IMR-90 (cell line): ENCODE results near the gene ACAA2. TPM values are rescaled to one million over a fixed set of nuclear protein-coding genes. Genes with fewer than 3 reads are reported as not detected.
A peak's percentile ranks its signal among the peaks of the same experiment; 100 is the strongest.

Experiments
- ATAC-seq: fragments of 200-7000 bp; cut with Tn5 transposase; 2 replicates; pipeline ENCODE4 v1.9.1; 2020; ENCODE audit warnings: low read depth, mild to moderate bottlenecking, moderate library complexity
- BruUV-seq: library from RNA; stranded (reverse); fragments of 400-500 nt; replicated peaks from 2 replicates; lab custom pipeline; 2021; lab: Mats Ljungman, UMichigan
- CTCF ChIA-PET: fragments of 300-600 bp; formaldehyde crosslinking; extraction: SDS; loops from one replicate; lab custom pipeline; 2021; ENCODE audit warnings: antibody characterized with exemption; lab: Yijun Ruan, JAX
- POLR2A ChIA-PET: fragments of 300-600 bp; sonication (Branson Sonifier 250); formaldehyde crosslinking; loops from one replicate; lab custom pipeline; 2022; ENCODE audit warnings: antibody characterized with exemption; ENCODE audit not compliant: unreplicated experiment; lab: Charles Lee
- DNase-seq: peaks from one replicate; pipeline ENCODE4 v3.0.0; 2013
- H2AFZ ChIP-seq: replicated peaks from 2 replicates; pipeline ENCODE3; 2013; ENCODE audit warnings: low read length, mild to moderate bottlenecking; ENCODE audit not compliant: poor library complexity
- H2AK5ac ChIP-seq: 2 replicates; pipeline ENCODE4 v1.6.1; 2013; ENCODE audit warnings: low read depth, low read length, inconsistent platforms
- H2AK9ac ChIP-seq: replicated peaks from 2 replicates; pipeline ENCODE3; 2013; ENCODE audit warnings: mild to moderate bottlenecking, low read depth, low read length, moderate library complexity; ENCODE audit not compliant: poor library complexity
- H2BK120ac ChIP-seq: 2 replicates; pipeline ENCODE4 v1.6.1; 2013; ENCODE audit warnings: low read depth, low read length, inconsistent platforms
- H2BK15ac ChIP-seq: 3 replicates; pipeline ENCODE4 v1.6.1; 2013; ENCODE audit warnings: low read depth, low read length, inconsistent platforms
- H2BK20ac ChIP-seq: 2 replicates; pipeline ENCODE4 v1.6.1; 2013; ENCODE audit warnings: low read depth, mild to moderate bottlenecking, inconsistent platforms, low read length, moderate library complexity
- H2BK5ac ChIP-seq: 2 replicates; pipeline ENCODE4 v1.6.1; 2013; ENCODE audit warnings: mild to moderate bottlenecking, low read depth, low read length, inconsistent platforms; ENCODE audit not compliant: poor library complexity, severe bottlenecking
- H3K14ac ChIP-seq: replicated peaks from 2 replicates; pipeline ENCODE4 v1.6.1; 2013; ENCODE audit warnings: low read depth, low read length, inconsistent platforms
- H3K18ac ChIP-seq: 2 replicates; pipeline ENCODE4 v1.6.1; 2013; ENCODE audit warnings: low read depth, low read length, control low read depth
- H3K23ac ChIP-seq: 2 replicates; pipeline ENCODE4 v1.6.1; 2013; ENCODE audit warnings: low read depth, low read length, inconsistent platforms
- H3K27ac ChIP-seq: 2 replicates; pipeline ENCODE4 v1.5.1; 2013; ENCODE audit warnings: mild to moderate bottlenecking, control low read depth, low read length; ENCODE audit not compliant: insufficient read depth
- H3K27me3 ChIP-seq: 2 replicates; pipeline ENCODE4 v1.6.1; 2013; ENCODE audit warnings: low read length; ENCODE audit not compliant: control insufficient read depth, insufficient read depth
- H3K36me3 ChIP-seq: 2 replicates; pipeline ENCODE4 v1.6.1; 2013; ENCODE audit warnings: low read length, mixed read lengths; ENCODE audit not compliant: control insufficient read depth, insufficient read depth
- H3K4ac ChIP-seq: 2 replicates; pipeline ENCODE4 v1.6.1; 2013; ENCODE audit warnings: low read depth, low read length, inconsistent platforms
- H3K4me1 ChIP-seq: 2 replicates; pipeline ENCODE4 v1.6.1; 2013; ENCODE audit warnings: low read length, mixed read lengths; ENCODE audit not compliant: control insufficient read depth, insufficient read depth
- H3K4me2 ChIP-seq: 2 replicates; pipeline ENCODE4 v1.6.1; 2013; ENCODE audit warnings: low read depth, mild to moderate bottlenecking, control low read depth, low read length, moderate library complexity
- H3K4me3 ChIP-seq: 2 replicates; pipeline ENCODE4 v1.5.1; 2013; ENCODE audit warnings: low read depth, mild to moderate bottlenecking, control low read depth, low read length, moderate library complexity; ENCODE audit not compliant: insufficient read depth
- H3K56ac ChIP-seq: 2 replicates; pipeline ENCODE4 v1.6.1; 2013; ENCODE audit warnings: low read length, inconsistent platforms; ENCODE audit not compliant: insufficient read depth; ENCODE audit errors: extremely low read depth
- H3K79me1 ChIP-seq, 2 experiments: 2 replicates each; pipeline ENCODE4 v1.6.1; 2013; ENCODE audit warnings: low read length in 2 of 2, inconsistent platforms in 1 of 2, low read depth in 1 of 2
- H3K9ac ChIP-seq: 2 replicates; pipeline ENCODE4 v1.6.1; 2013; ENCODE audit warnings: low read depth, low read length, control low read depth
- H3K9me1 ChIP-seq: 2 replicates; pipeline ENCODE4 v1.6.1; 2013; ENCODE audit warnings: low read length, inconsistent platforms; ENCODE audit not compliant: insufficient read depth
- H3K9me3 ChIP-seq: 2 replicates; pipeline ENCODE4 v1.6.1; 2013; ENCODE audit warnings: low read length; ENCODE audit not compliant: control insufficient read depth, insufficient read depth
- H4K20me1 ChIP-seq: 2 replicates; pipeline ENCODE4 v1.6.1; 2013; ENCODE audit warnings: low read length, inconsistent platforms; ENCODE audit not compliant: insufficient read depth
- H4K5ac ChIP-seq: 2 replicates; pipeline ENCODE4 v1.6.1; 2013; ENCODE audit warnings: mild to moderate bottlenecking, low read depth, low read length, control low read depth
- H4K8ac ChIP-seq, 2 experiments: 2 replicates each; pipeline ENCODE4 v1.6.1; 2013; ENCODE audit warnings: low read depth in 2 of 2, low read length in 2 of 2, control low read depth in 1 of 2, inconsistent platforms in 1 of 2
- H4K91ac ChIP-seq: 2 replicates; pipeline ENCODE4 v1.6.1; 2013; ENCODE audit warnings: low read depth, low read length, inconsistent platforms; ENCODE audit not compliant: insufficient read depth
- FOS ChIP-seq: fragments of 150-350 bp; IDR thresholded peaks from 2 replicates; pipeline ENCODE4 v1.6.1; 2016; ENCODE audit warnings: low read depth, low read length
- MAFK ChIP-seq: IDR thresholded peaks from 2 replicates; pipeline ENCODE4 v1.6.1; 2012; ENCODE audit warnings: low read depth, low read length, improper control_type of control experiment
- MAZ ChIP-seq: IDR thresholded peaks from 2 replicates; pipeline ENCODE4 v1.6.1; 2012; ENCODE audit warnings: low read depth, mild to moderate bottlenecking, low read length, improper control_type of control experiment, moderate library complexity, borderline replicate concordance
- MXI1 ChIP-seq: IDR thresholded peaks from 2 replicates; pipeline ENCODE4 v1.6.1; 2012; ENCODE audit warnings: low read depth, mild to moderate bottlenecking, low read length, moderate library complexity, borderline replicate concordance
- POLR2A ChIP-seq: IDR thresholded peaks from 2 replicates; pipeline ENCODE4 v1.6.1; 2012; ENCODE audit warnings: mild to moderate bottlenecking, low read depth, low read length
- RAD21 ChIP-seq: IDR thresholded peaks from 2 replicates; pipeline ENCODE4 v1.6.1; 2012; ENCODE audit warnings: low read length, improper control_type of control experiment
- WGBS, 2 experiments: methylation state at CpG; one replicate each; pipeline versions ENCODE4 v1.1.5 to v1.1.7; 2013; ENCODE audit warnings: missing lambda C conversion rate in 2 of 2; ENCODE audit not compliant: insufficient read length in 1 of 2; ENCODE audit errors: extremely low coverage in 2 of 2; 5-methylcytosine and 5-hydroxymethylcytosine counted together
- dilution Hi-C: fragments of 300-500 bp; cut with HindIII; formaldehyde crosslinking; loops from one replicate; pipeline ENCODE4 v1.14.3; 2018; ENCODE audit warnings: low sequenced_read_pairs; ENCODE audit not compliant: unreplicated experiment
- in situ Hi-C: fragments of 300-500 bp; cut with MboI; formaldehyde crosslinking; loops from 3 replicates; pipeline ENCODE4 v1.14.3; 2019; ENCODE audit warnings: low sequenced_read_pairs, inconsistent platforms, mixed read lengths
- intact Hi-C: fragments of 100-400 bp; cut with micrococcal nuclease; formaldehyde crosslinking; loops from 2 replicates; pipeline ENCODE4 v1.10.0; 2022
- polyA plus RNA-seq, 3 experiments: library from polyadenylated mRNA; depleted of rRNA; stranded (reverse); fragments of >200 nt; gene quantifications; 2 replicates each; pipeline ENCODE4 v1.2.3, GENCODE V29; 2012; ENCODE audit warnings: low replicate concordance in 1 of 3
- total RNA-seq: library from RNA; depleted of rRNA; stranded (reverse); fragments of >200 nt; gene quantifications from 2 replicates; pipeline ENCODE4 v1.2.3, GENCODE V29; 2012
- TF ChIP-seq, protein P1 (sequence below): conservative IDR thresholded peaks from 2 replicates; pipeline ENCODE4 v1.5.1; 2012; ENCODE audit warnings: mild to moderate bottlenecking, low read depth, low read length, improper control_type of control experiment
- TF ChIP-seq, protein P2 (sequence below): fragments of 150-350 bp; IDR thresholded peaks from 2 replicates; pipeline ENCODE4 v1.6.1; 2016; ENCODE audit warnings: low read depth, mild to moderate bottlenecking, low read length, moderate library complexity, borderline replicate concordance
- TF ChIP-seq, protein P3 (sequence below): fragments of 150-350 bp; IDR thresholded peaks from 2 replicates; pipeline ENCODE4 v1.6.1; 2017; ENCODE audit warnings: mild to moderate bottlenecking, antibody characterized with exemption, low read length, low read depth

Gene ACAA2
- total and polyA plus RNA-seq, 2 of the 4 experiments (the other 2 are of a cell fraction), result 24.4 to 61.5 TPM

DNA sequence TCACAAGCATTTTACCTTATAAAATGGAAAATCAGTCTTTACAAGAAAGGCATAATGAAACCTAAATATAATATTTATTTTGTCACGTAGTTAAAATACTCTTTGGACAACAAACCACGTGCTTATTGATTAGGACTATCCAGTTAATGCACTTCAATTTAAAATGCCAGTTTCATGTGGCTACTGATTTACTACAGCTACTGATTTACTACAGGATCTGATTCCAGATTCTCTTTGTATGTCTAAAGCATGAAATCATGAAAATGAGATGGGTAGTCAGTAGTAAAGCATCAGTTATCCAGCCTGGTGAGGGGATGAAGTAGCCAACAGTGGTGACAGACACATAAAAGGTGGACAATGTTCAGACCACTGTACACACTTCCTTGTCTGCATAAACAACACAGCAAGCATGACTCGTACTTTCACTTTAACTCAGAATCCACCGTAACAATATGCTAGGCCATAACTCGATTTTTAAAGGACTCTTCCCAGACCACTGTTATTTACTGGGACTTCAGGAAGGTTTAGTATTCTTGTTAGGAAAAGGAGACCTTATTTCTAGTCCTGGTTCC is 24.9 kb downstream of the ACAA2 start:
- Histone ChIP-seq H4K5ac (no peak overlapping the region), H3K56ac (no peak overlapping the region), H3K79me1 (0 out of 4 replicates have a peak, but pooled peaks cover 0 to 2% of the 10 kb centered on the region in 2 experiments), H2BK20ac (no peak overlapping the region), H3K14ac (no peak overlapping the region), H2AK5ac (no peak overlapping the region), H3K9me1 (peaks cover 4% of the 10 kb centered on the region; the same call in 1 of the 2 replicates), H3K4me2 (peak overlapping the region; percentile 87; the same call in 1 of the 2 replicates), H3K9ac (no peak overlapping the region), H3K4ac (no peak overlapping the region), H4K8ac (peak overlapping the region in 1 of 2 experiments; percentile 58; a peak in 2 of 4 replicates), H2AK9ac (no peak overlapping the region), H4K20me1 (no peaks in the 10 kb centered on the region), H3K36me3 (peaks cover 24% of the 10 kb centered on the region), H2AFZ (no peak overlapping the region), H2BK15ac (no peak overlapping the region), H3K4me3 (no peak overlapping the region; the same call in 1 of the 2 replicates), H3K23ac (no peak overlapping the region), H3K27ac (no peak overlapping the region), H3K9me3 (no peaks in the 10 kb centered on the region), H3K18ac (no peak overlapping the region), H2BK120ac (no peak overlapping the region), H2BK5ac (no peak overlapping the region), H4K91ac (no peak overlapping the region), H3K4me1 (no peaks in the 10 kb centered on the region; the same call in 1 of the 2 replicates), H3K27me3 (no peaks in the 10 kb centered on the region)
- intact Hi-C loops (no loop called here), dilution Hi-C loops (no loop called here), in situ Hi-C loops (no loop called here)
- CTCF ChIA-PET, result interaction anchor here (0.6 kb wide), 1 partner anchor 70 kb away, joined by 4 read pairs; no protein-coding TSS in a partner anchor
- ATAC-seq (peak; percentile 40), DNase-seq (peak; percentile 43)
- no CpG with 5 or more reads among the region's 5 CpGs for WGBS, 2 experiments
- POLR2A ChIA-PET, result no interaction called here
- TF ChIP-seq MAZ, result no peak
- no peak for TF ChIP-seq MAFK
- TF ChIP-seq, protein P1, sequence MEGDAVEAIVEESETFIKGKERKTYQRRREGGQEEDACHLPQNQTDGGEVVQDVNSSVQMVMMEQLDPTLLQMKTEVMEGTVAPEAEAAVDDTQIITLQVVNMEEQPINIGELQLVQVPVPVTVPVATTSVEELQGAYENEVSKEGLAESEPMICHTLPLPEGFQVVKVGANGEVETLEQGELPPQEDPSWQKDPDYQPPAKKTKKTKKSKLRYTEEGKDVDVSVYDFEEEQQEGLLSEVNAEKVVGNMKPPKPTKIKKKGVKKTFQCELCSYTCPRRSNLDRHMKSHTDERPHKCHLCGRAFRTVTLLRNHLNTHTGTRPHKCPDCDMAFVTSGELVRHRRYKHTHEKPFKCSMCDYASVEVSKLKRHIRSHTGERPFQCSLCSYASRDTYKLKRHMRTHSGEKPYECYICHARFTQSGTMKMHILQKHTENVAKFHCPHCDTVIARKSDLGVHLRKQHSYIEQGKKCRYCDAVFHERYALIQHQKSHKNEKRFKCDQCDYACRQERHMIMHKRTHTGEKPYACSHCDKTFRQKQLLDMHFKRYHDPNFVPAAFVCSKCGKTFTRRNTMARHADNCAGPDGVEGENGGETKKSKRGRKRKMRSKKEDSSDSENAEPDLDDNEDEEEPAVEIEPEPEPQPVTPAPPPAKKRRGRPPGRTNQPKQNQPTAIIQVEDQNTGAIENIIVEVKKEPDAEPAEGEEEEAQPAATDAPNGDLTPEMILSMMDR, result no peak
- TF ChIP-seq, protein P2, sequence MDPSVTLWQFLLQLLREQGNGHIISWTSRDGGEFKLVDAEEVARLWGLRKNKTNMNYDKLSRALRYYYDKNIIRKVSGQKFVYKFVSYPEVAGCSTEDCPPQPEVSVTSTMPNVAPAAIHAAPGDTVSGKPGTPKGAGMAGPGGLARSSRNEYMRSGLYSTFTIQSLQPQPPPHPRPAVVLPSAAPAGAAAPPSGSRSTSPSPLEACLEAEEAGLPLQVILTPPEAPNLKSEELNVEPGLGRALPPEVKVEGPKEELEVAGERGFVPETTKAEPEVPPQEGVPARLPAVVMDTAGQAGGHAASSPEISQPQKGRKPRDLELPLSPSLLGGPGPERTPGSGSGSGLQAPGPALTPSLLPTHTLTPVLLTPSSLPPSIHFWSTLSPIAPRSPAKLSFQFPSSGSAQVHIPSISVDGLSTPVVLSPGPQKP, result no peak
- no peak for TF ChIP-seq FOS
- TF ChIP-seq POLR2A, result no peak
- no peak for TF ChIP-seq MXI1
- TF ChIP-seq, protein P3, sequence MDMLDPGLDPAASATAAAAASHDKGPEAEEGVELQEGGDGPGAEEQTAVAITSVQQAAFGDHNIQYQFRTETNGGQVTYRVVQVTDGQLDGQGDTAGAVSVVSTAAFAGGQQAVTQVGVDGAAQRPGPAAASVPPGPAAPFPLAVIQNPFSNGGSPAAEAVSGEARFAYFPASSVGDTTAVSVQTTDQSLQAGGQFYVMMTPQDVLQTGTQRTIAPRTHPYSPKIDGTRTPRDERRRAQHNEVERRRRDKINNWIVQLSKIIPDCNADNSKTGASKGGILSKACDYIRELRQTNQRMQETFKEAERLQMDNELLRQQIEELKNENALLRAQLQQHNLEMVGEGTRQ, result no peak
- no peak for TF ChIP-seq RAD21
- BruUV-seq, result no TSS peak
